Breast epithelium (tissue), 4 donors: ENCODE data around the gene KCNJ1. TPM values are rescaled to one million over a fixed set of nuclear protein-coding genes. Genes with fewer than 3 reads are reported as not detected.

Source experiments
- DNase-seq, 2 donors: peaks; one replicate each; pipeline ENCODE4 v3.0.0-alpha.2; 2019; ENCODE audit warnings: low spot score in 2 of 2
- H3K27ac ChIP-seq, 2 donors: fragments of 200-600 bp; sonication (generic) in 1 of 2; one replicate each; pipeline ENCODE4 v1.5.1; 2016 to 2019; ENCODE audit warnings: mild to moderate bottlenecking in 1 of 2
- H3K27me3 ChIP-seq, 2 donors: fragments of 200-600 bp; sonication (generic) in 1 of 2; one replicate each; pipeline versions ENCODE4 v1.5.1 to v1.6.0; 2017 to 2019; ENCODE audit warnings: control low read depth in 1 of 2, mild to moderate bottlenecking in 1 of 2
- H3K36me3 ChIP-seq: fragments of 200-600 bp; one replicate; pipeline ENCODE4 v1.5.1; 2019
- H3K4me1 ChIP-seq, 2 donors: fragments of 200-600 bp; sonication (generic); one replicate each; pipeline ENCODE4 v1.5.1; 2016 to 2019; ENCODE audit warnings: control low read depth in 1 of 2
- H3K4me3 ChIP-seq, 3 donors: fragments of 200-600 bp; sonication (generic); 1 replicate in 2 of 3; 2 replicates in 1 of 3; pipeline ENCODE4 v1.5.1; 2016 to 2019; ENCODE audit warnings: mild to moderate bottlenecking in 3 of 3, moderate library complexity in 2 of 3
- H3K9me3 ChIP-seq, 2 donors: fragments of 200-600 bp; sonication (generic) in 1 of 2; one replicate each; pipeline ENCODE4 v1.5.1; 2016 to 2019; ENCODE audit warnings: control low read depth in 1 of 2
- POLR2A ChIP-seq: fragments of 450-650 bp; IDR thresholded peaks from one replicate; pipeline ENCODE4 v1.6.1; 2016; ENCODE audit warnings: antibody characterized with exemption, mild to moderate bottlenecking, moderate library complexity
- POLR2AphosphoS5 ChIP-seq, 3 donors: sonication (generic); formaldehyde crosslinking; IDR thresholded peaks; one replicate each; pipeline ENCODE4 v1.6.1; 2017; ENCODE audit warnings: antibody characterized with exemption in 3 of 3
- intact Hi-C: fragments of 100-400 bp; cut with DNase I; formaldehyde crosslinking; loops from one replicate; pipeline ENCODE4 v1.15.1; 2023; ENCODE audit warnings: low total_unique reads
- total RNA-seq, 3 donors: library from RNA; depleted of rRNA; stranded (reverse); fragments of >200 nt; gene quantifications; one replicate each; pipeline ENCODE4 v1.1.0, GENCODE V29; 2016
- TF ChIP-seq, protein P1 (sequence below), 3 donors: fragments of 450-650 bp; IDR thresholded peaks; one replicate each; pipeline ENCODE4 v1.5.1; 2016 to 2017; ENCODE audit warnings: antibody characterized with exemption in 3 of 3, mild to moderate bottlenecking in 3 of 3, moderate library complexity in 3 of 3

KCNJ1 gene
- total RNA-seq, 3 donors from 2014 or later = 0.16 TPM; not detected in 2

DNA sequence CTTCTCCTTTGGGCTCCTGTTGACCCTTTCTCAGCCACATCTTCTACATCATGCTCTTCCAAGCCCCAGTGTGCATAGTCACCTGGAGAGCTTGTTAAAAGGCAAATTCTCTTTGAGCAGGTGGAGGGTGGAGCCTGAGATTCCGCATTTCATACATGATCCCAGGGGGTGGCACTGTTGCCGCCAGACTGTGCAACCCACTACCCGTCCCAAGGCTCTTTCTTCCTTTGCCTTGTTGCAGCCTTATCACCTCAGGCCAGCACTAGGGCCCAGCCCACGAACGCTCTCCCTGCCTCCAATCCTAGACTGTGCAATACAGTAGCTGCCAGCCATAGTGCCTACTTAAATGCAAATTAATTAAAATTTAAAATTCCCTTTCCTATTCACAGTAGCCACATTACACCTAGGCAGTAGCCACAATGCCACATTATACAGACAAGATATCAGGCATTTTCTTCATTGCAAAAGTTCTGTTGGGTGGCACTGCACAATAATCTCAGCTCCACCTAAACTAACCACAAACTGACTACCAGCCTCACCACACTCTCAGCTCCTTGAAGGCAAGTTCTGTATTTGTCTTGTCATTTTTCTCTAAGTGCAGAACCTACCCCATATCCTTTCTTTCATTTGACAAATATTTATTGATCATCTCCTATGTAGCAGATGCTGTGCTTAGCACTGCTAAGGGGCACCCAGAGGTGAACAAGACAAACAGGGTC is 19.5 kb upstream of the KCNJ1 start:
- H3K27me3 ChIP-seq = peaks cover 0 to 24% of the 10 kb centered on the region in 2 donors
- H3K36me3 ChIP-seq = no peaks in the 10 kb centered on the region
- intact Hi-C loops = loop anchor here (5.0 kb wide), 1 partner anchor 1019 kb away; no protein-coding TSS in a partner anchor
- H3K27ac ChIP-seq = no peak overlapping the region
- H3K4me3 ChIP-seq = no peak overlapping the region
- peaks cover 0 to 5% of the 10 kb centered on the region in 2 donors for H3K4me1 ChIP-seq
- TF ChIP-seq POLR2AphosphoS5 (IDR thresholded peaks at IDR 0.05) (no peak), POLR2A (no peak)
- TF ChIP-seq, protein P1, sequence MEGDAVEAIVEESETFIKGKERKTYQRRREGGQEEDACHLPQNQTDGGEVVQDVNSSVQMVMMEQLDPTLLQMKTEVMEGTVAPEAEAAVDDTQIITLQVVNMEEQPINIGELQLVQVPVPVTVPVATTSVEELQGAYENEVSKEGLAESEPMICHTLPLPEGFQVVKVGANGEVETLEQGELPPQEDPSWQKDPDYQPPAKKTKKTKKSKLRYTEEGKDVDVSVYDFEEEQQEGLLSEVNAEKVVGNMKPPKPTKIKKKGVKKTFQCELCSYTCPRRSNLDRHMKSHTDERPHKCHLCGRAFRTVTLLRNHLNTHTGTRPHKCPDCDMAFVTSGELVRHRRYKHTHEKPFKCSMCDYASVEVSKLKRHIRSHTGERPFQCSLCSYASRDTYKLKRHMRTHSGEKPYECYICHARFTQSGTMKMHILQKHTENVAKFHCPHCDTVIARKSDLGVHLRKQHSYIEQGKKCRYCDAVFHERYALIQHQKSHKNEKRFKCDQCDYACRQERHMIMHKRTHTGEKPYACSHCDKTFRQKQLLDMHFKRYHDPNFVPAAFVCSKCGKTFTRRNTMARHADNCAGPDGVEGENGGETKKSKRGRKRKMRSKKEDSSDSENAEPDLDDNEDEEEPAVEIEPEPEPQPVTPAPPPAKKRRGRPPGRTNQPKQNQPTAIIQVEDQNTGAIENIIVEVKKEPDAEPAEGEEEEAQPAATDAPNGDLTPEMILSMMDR (IDR thresholded peaks at IDR 0.05) = no peak
- DNase-seq = no peak
- no peaks in the 10 kb centered on the region for H3K9me3 ChIP-seq

DNA sequence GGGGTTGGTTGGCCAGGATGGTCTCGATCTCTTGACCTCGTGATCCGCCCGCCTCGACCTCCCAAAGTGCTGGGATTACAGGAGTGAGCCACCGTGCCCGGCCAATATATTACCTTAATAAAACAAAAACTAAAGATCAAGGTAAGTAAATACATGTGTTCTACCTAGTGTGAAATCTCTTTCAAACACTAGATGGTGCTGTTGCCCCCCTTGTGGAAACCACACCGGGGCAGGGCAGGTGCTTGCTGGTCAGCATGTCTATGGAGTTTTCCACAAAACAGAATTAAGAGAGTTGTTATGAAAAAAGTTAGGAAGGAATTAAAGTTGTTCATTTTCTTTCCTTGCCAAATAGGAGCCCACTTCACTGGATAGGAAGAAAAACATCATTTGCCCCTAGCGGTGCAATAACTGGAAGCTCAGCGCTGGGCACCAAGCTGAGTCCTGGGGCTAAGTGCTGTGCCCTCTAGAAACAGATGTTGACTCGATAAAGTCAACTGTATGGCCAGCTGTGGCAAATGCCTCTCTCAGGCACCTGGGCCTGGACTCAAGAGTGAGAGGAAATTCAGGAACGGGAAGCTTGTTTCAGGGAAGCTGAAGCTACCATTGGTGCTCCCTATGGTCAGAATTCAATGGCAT is 17.7 kb upstream of the KCNJ1 start:
- intact Hi-C loops = loop anchor here (5.0 kb wide), 3 partner anchors 62 to 1127 kb away; no protein-coding TSS in a partner anchor
- TF ChIP-seq POLR2A (no peak), POLR2AphosphoS5 (IDR thresholded peaks at IDR 0.05) (peak in 1 of 3 donors; percentile 28)
- TF ChIP-seq, protein P1 (IDR thresholded peaks at IDR 0.05) = peak; percentile 55 to 83 (median 82)

GRCh38 chr11:128884054-128884453 is 17.0 kb upstream of the KCNJ1 start:
- no peak for DNase-seq
- no peak overlapping the region for H3K4me3 ChIP-seq
- intact Hi-C loops = loop anchor here (5.0 kb wide), 2 partner anchors 63 to 1128 kb away; no protein-coding TSS in a partner anchor
- no peaks in the 10 kb centered on the region for H3K36me3 ChIP-seq
- peaks cover 0 to 6% of the 10 kb centered on the region in 2 donors for H3K27me3 ChIP-seq
- no peaks in the 10 kb centered on the region for H3K9me3 ChIP-seq
- H3K27ac ChIP-seq = no peak overlapping the region
- H3K4me1 ChIP-seq = no peaks in the 10 kb centered on the region
- TF ChIP-seq POLR2AphosphoS5 (IDR thresholded peaks at IDR 0.05) (no peak), POLR2A (no peak)
- TF ChIP-seq, protein P1 (IDR thresholded peaks at IDR 0.05) = no peak

More for the DNA sequence above, 17.7 kb upstream of the KCNJ1 start:
- Histone ChIP-seq H3K4me1 (no peaks in the 10 kb centered on the region), H3K9me3 (no peaks in the 10 kb centered on the region), H3K27me3 (peaks cover 0 to 9% of the 10 kb centered on the region in 2 donors), H3K4me3 (no peak overlapping the region), H3K27ac (no peak overlapping the region), H3K36me3 (no peaks in the 10 kb centered on the region)
- DNase-seq = peak; percentile 60 to 72

DNA sequence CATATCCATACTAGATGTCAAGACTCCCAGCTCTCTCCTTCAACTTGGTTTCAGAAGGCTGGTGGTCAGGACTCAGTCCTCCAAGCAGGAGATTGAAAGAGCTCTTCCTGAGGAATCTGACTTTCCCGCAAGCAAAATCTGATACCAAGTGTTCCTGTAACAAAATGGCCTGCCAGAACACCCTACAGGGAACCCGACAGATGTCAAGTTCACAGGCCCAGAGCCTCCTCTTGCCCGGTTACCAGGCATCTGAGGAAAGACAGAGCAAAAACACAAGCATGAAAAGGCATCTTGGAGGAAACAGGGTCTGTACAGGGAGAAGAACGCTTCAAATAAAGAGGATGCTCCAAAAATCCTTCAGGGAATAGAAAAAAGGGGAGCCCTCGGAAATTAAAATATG is 15.4 kb upstream of the KCNJ1 start:
- Histone ChIP-seq H3K27ac (no peak overlapping the region), H3K27me3 (no peaks in the 10 kb centered on the region), H3K4me1 (no peaks in the 10 kb centered on the region), H3K4me3 (no peak overlapping the region), H3K36me3 (no peaks in the 10 kb centered on the region), H3K9me3 (no peaks in the 10 kb centered on the region)
- no peak for DNase-seq
- TF ChIP-seq, protein P1 (IDR thresholded peaks at IDR 0.05) = no peak
- TF ChIP-seq POLR2A (no peak), POLR2AphosphoS5 (IDR thresholded peaks at IDR 0.05) (no peak)
- intact Hi-C loops = loop anchor here (5.0 kb wide), 2 partner anchors 65 to 1130 kb away; no protein-coding TSS in a partner anchor

DNA sequence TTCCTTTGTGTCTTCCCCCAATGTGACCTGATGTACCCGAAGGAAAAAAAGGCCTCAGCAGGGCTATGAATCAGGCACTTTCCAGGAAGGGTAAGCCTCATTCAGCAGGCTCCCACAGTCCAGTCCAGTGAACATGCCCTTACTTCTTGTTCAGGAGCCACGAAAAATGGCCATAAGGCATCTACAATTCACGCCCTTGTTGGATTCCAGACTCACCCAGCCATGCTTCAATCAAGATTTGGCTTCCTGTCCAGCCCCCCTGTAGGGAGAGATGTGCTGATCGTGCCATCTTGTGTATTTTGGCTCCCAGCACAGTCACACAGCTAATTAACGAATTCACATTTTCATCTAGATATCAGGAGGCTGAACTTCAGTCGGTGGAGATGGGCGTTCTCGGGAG is 14.1 kb upstream of the KCNJ1 start:
- peaks cover 0 to 3% of the 10 kb centered on the region in 2 donors for H3K27me3 ChIP-seq
- no peak overlapping the region for H3K4me3 ChIP-seq
- DNase-seq = no peak
- H3K27ac ChIP-seq = no peak overlapping the region
- no peaks in the 10 kb centered on the region for H3K9me3 ChIP-seq
- TF ChIP-seq POLR2AphosphoS5 (IDR thresholded peaks at IDR 0.05) (no peak), POLR2A (no peak)
- TF ChIP-seq, protein P1 (IDR thresholded peaks at IDR 0.05) = no peak
- H3K36me3 ChIP-seq = no peaks in the 10 kb centered on the region
- intact Hi-C loops = loop anchor here (5.0 kb wide), 2 partner anchors 66 to 1131 kb away; no protein-coding TSS in a partner anchor
- H3K4me1 ChIP-seq = no peaks in the 10 kb centered on the region
